NCI-H82 (cell line): ENCODE results near the gene EPN3.
A peak's percentile ranks its signal among the peaks of the same experiment; 100 is the strongest.

Source experiments
- DNase-seq: peaks from one replicate; lab custom pipeline; 2025; lab: John Stamatoyannopoulos, UW

Gene EPN3

GRCh38 chr17:50532452-50533024 lies at the start of gene EPN3:
EPN3 (plus strand) TSS chr17:50532735; CDS start chr17:50536557, 3,822 bp downstream.
- no peak for DNase-seq

- no peak for DNase-seq
These were observed 49.3 kb upstream of the EPN3 start for GRCh38 chr17:50483266-50483665.

- no peak for DNase-seq
These were observed 48.0 kb upstream of the EPN3 start for GRCh38 chr17:50484386-50485155.

- no peak for DNase-seq
These were observed 45.1 kb upstream of the EPN3 start for GRCh38 chr17:50487213-50488096.

- no peak for DNase-seq
These were observed 43.7 kb upstream of the EPN3 start for GRCh38 chr17:50488880-50489279.

GRCh38 chr17:50491505-50491904 lies 41.0 kb upstream of the EPN3 start:
- no peak for DNase-seq

GRCh38 chr17:50492214-50492613 lies 40.3 kb upstream of the EPN3 start:
- DNase-seq, result no peak

- no peak for DNase-seq
These were observed 38.8 kb upstream of the EPN3 start for GRCh38 chr17:50493744-50494143.

GRCh38 chr17:50495217-50495823 lies 37.2 kb upstream of the EPN3 start:
- DNase-seq, result no peak

- DNase-seq, result no peak
These were observed 36.6 kb upstream of the EPN3 start for GRCh38 chr17:50495918-50496317.

GRCh38 chr17:50498021-50498874 lies 34.3 kb upstream of the EPN3 start:
- DNase-seq, result peak; percentile 31

GRCh38 chr17:50499270-50499669 lies 33.3 kb upstream of the EPN3 start:
- DNase-seq, result no peak

GRCh38 chr17:50499721-50500120 lies 32.8 kb upstream of the EPN3 start:
- no peak for DNase-seq

GRCh38 chr17:50501054-50501453 lies 31.5 kb upstream of the EPN3 start:
- DNase-seq, result peak; percentile 68

- DNase-seq, result no peak
These were observed 30.1 kb upstream of the EPN3 start for GRCh38 chr17:50502301-50502990.

GRCh38 chr17:50505591-50506130 lies 26.9 kb upstream of the EPN3 start:
- DNase-seq, result no peak

- no peak for DNase-seq
These were observed 26.2 kb upstream of the EPN3 start for GRCh38 chr17:50506298-50506697.

- peak; percentile 76 for DNase-seq
These were observed 24.5 kb upstream of the EPN3 start, which contains the start of gene MYCBPAP for GRCh38 chr17:50507871-50508572. MYCBPAP (plus strand) TSS chr17:50508439; CDS start chr17:50508675, 236 bp downstream.

GRCh38 chr17:50508573-50509460 lies 23.7 kb upstream of the EPN3 start:
- DNase-seq, result no peak
